ENCODE data around the gene SCLY.
"Not testable (repeated sequence)": the region's sequence is repeated elsewhere in the genome, so short reads cannot be mapped to it uniquely, and the experiment has no call there.

The SCLY gene, protein sequence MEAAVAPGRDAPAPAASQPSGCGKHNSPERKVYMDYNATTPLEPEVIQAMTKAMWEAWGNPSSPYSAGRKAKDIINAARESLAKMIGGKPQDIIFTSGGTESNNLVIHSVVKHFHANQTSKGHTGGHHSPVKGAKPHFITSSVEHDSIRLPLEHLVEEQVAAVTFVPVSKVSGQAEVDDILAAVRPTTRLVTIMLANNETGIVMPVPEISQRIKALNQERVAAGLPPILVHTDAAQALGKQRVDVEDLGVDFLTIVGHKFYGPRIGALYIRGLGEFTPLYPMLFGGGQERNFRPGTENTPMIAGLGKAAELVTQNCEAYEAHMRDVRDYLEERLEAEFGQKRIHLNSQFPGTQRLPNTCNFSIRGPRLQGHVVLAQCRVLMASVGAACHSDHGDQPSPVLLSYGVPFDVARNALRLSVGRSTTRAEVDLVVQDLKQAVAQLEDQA

GRCh38 chr2:238060542-238061314 is at the start of gene SCLY:
Gene SCLY, plus strand, starts transcription at chr2:238061001. Its CDS starts 54 bp downstream, at chr2:238061055.
- no peak for DNase-seq

- DNase-seq, result no peak
Measured at GRCh38 chr2:238013806-238014205, 47.0 kb upstream of the SCLY start.

- no peak for DNase-seq
Measured at GRCh38 chr2:238015705-238016104, 45.1 kb upstream of the SCLY start.

GRCh38 chr2:238016526-238016925 is 44.3 kb upstream of the SCLY start:
- DNase-seq, result no peak

GRCh38 chr2:238019962-238020361 is 40.8 kb upstream of the SCLY start:
- DNase-seq, result no peak

GRCh38 chr2:238020816-238021215 is 40.0 kb upstream of the SCLY start:
- DNase-seq, result no peak

DNA sequence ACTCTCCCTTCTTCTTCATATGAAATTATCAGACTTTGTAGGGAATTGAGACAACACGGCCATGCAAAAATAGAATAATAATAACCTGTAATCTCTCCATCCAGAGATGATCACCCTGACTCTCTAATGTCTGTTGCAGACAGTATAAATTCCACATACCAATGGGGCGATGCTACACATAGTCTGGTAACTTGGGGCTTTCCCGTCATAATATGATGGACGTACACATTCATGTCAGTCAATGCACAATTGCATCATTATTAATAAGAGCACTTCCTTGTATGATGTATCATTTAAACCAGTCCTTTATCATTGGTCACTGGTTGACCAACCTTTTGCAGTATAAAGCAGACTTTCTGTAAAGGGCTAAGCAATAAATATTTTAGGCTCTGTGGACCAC is 39.5 kb upstream of the SCLY start:
- DNase-seq, result no peak

DNA sequence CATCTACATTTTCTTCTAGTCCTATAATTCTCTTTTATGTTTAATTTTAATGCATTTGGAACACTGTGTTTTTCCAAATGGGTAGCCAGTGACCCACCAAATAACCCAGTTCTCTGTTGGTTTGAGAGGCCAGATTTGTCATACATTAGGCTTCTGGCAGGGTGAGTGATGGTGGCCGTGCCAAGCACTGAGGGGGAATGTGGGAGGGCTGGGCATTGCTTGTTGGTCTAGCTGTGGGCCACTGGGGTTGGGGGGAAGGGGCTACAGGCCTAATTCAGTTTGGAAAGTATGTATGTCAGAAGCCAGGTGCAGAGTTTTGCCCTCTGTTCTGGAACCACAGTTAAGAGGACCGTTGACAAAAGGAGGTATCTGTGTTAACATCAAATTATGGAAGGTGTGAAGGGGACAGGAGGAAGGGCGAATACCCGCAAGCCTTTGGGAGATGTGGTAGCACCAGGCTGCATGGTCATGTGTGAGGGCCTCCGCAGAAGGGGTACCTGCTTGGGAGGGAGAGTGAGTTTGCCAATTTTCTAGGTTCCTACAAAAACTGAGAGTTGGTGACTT is 38.1 kb upstream of the SCLY start:
- no peak for DNase-seq

DNA sequence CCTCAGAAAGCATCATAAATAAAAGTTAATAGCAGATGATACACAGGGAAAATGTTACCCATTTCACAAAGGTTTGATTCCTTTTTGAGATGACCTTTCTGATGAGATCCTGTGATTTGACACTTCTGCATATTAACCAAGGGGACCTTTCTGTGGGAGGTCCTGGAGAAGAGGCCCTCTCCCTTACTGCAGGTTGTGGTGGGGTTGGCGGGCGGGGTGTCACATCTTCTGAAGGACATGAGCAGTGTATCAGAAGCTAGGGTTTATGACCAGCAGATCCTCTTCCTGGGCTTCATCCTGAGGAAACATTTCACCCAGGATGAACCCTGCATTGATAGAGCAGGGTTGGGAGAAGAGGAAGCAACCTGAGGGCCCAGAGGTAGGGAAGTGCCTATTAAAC is 37.2 kb upstream of the SCLY start:
- no peak for DNase-seq

DNA sequence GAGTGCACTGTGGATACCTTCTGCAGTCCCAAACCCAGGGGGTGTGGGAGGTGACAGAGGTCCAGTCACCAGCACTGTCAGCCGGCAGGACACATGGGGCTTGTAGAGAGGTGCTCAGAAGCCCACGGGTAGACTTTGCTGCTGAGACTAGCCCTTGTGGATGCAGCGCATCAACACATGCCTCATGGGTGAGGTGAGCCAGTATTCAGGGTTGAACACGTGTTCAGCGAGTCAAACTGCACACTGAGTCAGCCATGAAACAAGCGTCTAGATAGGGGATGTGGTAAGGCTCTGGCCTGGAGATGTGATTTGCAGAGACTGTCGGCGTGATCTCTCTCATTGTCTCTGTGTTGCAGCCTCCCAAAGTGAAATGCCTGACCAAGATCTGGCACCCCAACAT is 35.8 kb upstream of the SCLY start:
- no peak for DNase-seq

DNA sequence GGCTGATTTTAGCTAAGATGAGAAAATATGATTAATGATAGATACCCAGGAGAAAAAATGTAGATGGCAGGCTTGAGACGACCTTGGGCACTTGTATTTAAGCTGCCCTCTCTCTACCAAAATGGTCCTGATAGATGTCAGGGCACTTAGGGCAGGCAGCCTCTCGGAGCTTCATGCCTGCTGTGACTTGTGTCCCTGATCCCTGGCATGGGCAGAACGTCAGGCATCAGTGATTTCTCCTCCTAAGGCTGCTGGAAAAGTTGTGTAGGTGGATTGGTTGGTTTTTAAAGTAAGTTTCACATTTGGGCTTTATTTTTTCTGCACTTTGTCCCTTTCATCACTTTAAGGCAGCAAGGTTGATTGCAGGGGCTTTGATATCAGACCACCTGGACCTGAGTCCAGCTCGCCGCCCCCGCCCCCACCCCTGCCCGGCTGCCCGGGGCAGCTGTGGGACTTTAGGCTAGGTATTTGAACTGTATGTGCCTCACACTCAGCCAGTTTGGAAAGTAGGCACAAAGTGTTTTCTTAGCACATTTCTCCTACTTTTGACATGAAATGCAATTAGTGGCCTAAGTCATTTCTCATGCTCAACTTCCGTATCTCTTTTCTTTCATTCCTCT is 35.0 kb upstream of the SCLY start:
- DNase-seq, result no peak

DNA sequence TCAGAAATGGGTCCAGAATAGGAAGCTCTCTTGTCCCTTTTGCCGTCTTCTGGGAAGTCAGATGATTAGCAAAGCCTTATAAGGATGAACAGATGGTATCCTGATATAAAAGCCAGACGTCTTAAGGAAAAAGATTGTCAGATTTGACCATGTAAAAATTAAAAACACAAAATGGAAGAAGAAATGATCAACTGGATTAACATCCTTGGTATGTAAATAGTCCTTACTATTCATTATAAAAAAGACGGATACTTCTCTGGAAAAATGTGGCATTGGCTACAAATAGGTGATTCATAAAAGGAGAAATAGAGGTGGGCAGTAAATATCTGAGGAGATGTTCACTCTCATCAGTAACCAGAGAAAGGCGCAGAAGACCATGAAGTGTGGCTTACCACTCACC is 33.7 kb upstream of the SCLY start:
- no peak for DNase-seq

DNA sequence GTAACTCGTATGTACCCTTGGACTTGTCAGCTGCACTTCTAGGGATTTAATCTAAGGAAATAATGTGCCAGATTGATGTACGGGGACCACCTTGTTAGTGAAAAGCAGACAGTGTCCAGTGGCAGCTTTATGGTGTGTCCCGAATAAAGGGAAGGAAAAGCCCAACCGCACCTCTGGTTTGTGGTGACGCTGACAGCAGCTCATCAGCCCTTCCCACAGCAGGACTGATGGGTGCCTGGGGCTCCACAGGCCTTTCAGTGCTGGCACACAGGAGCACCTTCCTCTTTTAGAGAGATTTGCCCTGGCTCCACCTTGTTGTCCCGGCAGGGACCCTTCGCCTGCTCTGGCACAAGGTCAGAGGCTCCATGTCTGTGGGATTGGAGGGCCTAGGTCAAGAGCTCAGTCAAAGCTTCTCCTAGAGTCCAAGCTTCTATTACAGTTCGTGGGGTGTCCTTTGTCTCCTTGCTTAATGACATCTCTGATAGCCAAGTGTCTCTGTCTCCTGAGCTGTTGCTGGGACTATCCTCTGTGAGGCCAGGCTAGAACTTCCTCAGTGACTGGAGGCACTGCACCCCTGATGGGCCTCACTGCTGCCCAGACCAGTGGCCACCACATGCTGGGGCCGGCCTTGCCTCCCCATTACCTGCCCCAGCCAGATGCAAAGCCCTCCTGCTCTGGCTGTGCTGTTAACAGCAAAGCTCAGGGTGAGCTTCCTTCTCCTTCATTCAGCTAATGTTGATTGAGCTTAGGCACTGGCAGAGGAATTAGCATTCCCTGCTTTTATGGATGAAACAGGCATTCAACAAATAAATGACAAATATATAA is 33.0 kb upstream of the SCLY start:
- DNase-seq, result no peak

DNA sequence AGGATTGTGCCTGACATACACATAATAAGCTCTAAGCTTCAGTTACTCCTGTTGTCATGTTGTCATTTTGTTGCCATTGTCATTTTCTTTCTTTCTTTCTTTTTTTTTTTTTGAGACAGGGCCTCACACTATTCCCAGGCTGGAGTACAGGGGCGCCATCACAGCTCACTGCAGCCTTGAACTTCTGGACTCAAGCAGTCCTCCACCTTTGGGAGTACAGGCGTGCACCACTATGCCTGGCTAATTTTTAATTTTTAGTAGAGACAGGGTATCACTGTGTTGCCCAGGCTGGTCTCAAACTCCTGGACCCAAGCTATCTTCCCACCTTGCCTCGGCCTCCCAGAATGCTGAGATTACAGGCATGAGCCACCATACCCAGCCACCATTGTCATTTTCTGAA is 30.9 kb upstream of the SCLY start:
- no peak for DNase-seq

GRCh38 chr2:238030422-238031155 is 30.2 kb upstream of the SCLY start:
- no peak for DNase-seq

- no peak for DNase-seq
Measured at GRCh38 chr2:238031751-238032150, 29.1 kb upstream of the SCLY start.

DNA sequence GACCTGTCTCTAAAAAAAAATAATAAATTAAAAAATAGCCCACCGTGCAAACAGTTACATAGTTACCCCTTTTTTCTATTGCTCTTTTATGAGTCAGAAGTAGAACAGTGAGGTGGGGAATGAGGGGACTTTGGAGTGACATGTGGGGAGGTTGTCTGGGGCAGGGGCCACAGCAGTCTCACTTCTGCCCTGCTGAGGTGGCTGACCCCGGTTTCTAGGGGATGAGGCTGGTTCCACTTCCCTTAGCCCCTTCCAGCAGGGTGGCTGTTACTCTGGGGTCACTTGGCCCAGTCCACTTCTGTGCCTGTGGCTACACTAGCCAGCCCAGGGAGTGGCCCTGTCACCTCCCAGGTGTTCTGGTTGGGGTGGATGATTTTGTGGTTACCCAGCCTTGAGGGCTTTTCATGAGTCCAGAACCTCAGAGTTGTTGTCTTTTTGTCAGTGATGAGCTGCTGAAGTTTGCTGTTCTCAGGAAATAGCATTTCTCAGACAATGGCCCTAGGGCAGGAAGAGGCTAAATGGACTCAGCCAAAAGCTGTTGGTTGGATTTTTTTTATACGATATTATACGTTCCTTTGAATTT is 28.0 kb upstream of the SCLY start:
- no peak for DNase-seq

DNA sequence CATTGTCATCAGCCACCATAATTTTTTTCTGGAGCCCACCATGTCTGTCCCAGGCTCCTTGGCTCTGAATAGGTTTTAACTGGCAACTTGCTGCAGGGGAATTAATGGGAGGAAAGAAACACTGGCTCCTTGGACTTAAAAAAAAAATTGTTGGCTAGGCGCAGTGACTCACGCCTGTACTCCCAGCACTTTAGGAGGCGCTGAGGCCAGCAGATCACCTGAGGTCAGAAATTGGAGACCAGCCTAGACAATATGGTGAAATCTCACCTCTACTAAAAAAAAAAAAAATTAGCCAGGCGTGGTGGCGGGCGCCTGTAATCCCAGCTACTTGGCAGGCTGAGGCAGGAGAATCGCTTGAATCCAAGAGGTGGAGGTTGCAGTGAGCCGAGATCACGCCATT is 26.8 kb upstream of the SCLY start:
- DNase-seq, result not testable (repeated sequence)

GRCh38 chr2:238038203-238038602 is 22.6 kb upstream of the SCLY start:
- DNase-seq, result no peak

GRCh38 chr2:238039151-238039550 is 21.6 kb upstream of the SCLY start:
- DNase-seq, result no peak

GRCh38 chr2:238039985-238040384 is 20.8 kb upstream of the SCLY start:
- DNase-seq, result no peak

Measured in cortex of kidney (tissue), 1 donor.